ENCODE results near the gene TAOK3. TPM values are rescaled to one million over a fixed set of nuclear protein-coding genes. Genes with fewer than 3 reads are reported as not detected.

The TAOK3 gene
- total and polyA plus RNA-seq, 10 of the 15 experiments (the other 5 are each of a cell fraction or from before 2014, with no cell fraction given) = 41.3 to 131 (median 57.8) TPM

GRCh38 chr12:118193477-118193876, 179.2 kb downstream of the TAOK3 start (continued):
- TF ChIP-seq RCOR1 (conservative IDR thresholded peaks at IDR 0.05; ENCODE audit: low read depth, low read length) = no peak
- TF ChIP-seq NR2C1 (IDR thresholded peaks at IDR 0.05) = no peak
- no peak for TF ChIP-seq ETV6 (conservative IDR thresholded peaks at IDR 0.05 in 1 of 2, IDR thresholded peaks at IDR 0.05 in 1 of 2; ENCODE audit: borderline replicate concordance in 1 of 2, low read depth in 1 of 2)
- TF ChIP-seq SIX5 (IDR thresholded peaks at IDR 0.05; ENCODE audit: low read depth, low read length, severe bottlenecking) = no peak
- no peak for TF ChIP-seq EGR1 (IDR thresholded peaks at IDR 0.05; ENCODE audit: borderline replicate concordance in 1 of 2, low read depth in 2 of 2, low read length in 2 of 2)
- no peak for TF ChIP-seq ZBTB4 (CRISPR knock-in tag; IDR thresholded peaks at IDR 0.05)
- no peak for TF ChIP-seq USF1 (IDR thresholded peaks at IDR 0.05; ENCODE audit: borderline replicate concordance, extremely low read length, insufficient read depth, low read depth, low read length)
- TF ChIP-seq RFX5 (IDR thresholded peaks at IDR 0.05; ENCODE audit: low read depth, low read length) = no peak
- no peak for TF ChIP-seq SRF (IDR thresholded peaks at IDR 0.05; ENCODE audit: low read depth in 2 of 2, low read length in 2 of 2)
